Skin of body (tissue), 2 donors: ENCODE measurements around the gene CACNA1F. TPM values are rescaled to one million over a fixed set of nuclear protein-coding genes. Genes with fewer than 3 reads are reported as not detected.

ENCODE experiments used
- DNase-seq: peaks from one replicate; lab custom pipeline; 2025; lab: John Stamatoyannopoulos, UW
- total RNA-seq: library from RNA; depleted of rRNA; stranded (reverse); fragments of >200 nt; gene quantifications from one replicate; pipeline ENCODE4 v1.2.3, GENCODE V29; 2014

The CACNA1F gene
- total RNA-seq, 1 donor from 2014 or later: 0.10 TPM

GRCh38 chrX:49257846-49258748 is 25.0 kb upstream of the CACNA1F start:
- DNase-seq: no peak

GRCh38 chrX:49257074-49257790 is 24.1 kb upstream of the CACNA1F start:
- no peak for DNase-seq

DNA sequence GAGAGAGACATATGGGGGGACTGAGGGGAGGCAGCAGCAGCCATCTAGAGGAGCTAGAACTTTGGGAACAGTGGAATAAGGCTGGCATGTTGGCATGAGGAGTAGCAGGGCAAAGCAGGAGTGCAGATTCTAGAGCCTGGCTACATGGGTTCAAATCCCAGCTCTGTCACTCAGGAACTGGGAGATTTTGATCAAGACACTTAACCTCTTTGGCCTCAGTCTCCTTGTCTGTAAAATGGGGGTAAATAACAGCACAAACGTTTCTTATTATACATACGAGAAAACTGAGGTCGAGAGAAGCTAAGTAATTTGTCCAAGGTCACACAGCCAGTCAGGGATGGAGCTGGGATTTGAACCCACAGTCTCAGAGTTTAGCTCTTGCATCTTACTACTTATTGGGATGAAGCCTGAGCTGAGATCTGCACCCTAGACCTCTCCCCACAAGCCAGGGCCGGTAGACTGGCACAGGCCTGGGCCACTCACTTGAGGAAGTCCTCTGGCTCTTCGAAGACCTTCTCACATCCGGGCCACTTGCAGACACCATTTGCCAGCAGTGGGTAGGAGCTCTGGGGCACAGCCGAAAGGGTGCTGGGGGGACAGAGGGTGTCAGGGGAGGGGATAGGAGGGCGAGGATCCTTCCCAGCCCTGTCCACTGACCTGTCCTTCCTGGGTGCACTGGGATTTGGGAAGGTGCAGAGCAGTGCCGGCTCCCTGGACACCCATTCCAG is 23.3 kb upstream of the CACNA1F start:
- no peak for DNase-seq

GRCh38 chrX:49254639-49255038 is 21.5 kb upstream of the CACNA1F start:
- no peak for DNase-seq

GRCh38 chrX:49251325-49251724 is 18.2 kb upstream of the CACNA1F start:
- DNase-seq: no peak

- DNase-seq: no peak
Measured at GRCh38 chrX:49250578-49250977, 17.4 kb upstream of the CACNA1F start.

GRCh38 chrX:49250066-49250465 is 16.9 kb upstream of the CACNA1F start:
- DNase-seq: no peak

- no peak for DNase-seq
Measured at GRCh38 chrX:49249616-49250015, 16.5 kb upstream of the CACNA1F start.

DNA sequence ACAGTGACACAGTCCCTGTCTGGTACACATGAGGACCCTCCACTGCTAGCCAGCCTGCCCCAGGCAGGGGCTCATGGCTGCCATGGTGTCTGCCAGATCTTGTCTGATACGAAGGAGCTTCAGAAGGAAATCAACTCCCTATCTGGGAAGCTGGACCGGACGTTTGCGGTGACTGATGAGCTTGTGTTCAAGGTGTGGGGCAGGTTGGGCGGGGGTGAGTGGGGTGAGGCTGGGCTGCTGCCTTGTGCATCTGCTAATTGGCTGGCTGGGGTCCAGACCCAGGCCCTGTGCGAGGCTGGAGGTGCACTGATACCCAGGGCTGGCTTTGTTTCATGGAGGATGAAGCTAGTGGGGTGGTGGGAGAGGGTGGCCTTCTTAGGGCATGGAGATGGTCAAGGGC is 15.9 kb upstream of the CACNA1F start:
- DNase-seq: no peak

DNA sequence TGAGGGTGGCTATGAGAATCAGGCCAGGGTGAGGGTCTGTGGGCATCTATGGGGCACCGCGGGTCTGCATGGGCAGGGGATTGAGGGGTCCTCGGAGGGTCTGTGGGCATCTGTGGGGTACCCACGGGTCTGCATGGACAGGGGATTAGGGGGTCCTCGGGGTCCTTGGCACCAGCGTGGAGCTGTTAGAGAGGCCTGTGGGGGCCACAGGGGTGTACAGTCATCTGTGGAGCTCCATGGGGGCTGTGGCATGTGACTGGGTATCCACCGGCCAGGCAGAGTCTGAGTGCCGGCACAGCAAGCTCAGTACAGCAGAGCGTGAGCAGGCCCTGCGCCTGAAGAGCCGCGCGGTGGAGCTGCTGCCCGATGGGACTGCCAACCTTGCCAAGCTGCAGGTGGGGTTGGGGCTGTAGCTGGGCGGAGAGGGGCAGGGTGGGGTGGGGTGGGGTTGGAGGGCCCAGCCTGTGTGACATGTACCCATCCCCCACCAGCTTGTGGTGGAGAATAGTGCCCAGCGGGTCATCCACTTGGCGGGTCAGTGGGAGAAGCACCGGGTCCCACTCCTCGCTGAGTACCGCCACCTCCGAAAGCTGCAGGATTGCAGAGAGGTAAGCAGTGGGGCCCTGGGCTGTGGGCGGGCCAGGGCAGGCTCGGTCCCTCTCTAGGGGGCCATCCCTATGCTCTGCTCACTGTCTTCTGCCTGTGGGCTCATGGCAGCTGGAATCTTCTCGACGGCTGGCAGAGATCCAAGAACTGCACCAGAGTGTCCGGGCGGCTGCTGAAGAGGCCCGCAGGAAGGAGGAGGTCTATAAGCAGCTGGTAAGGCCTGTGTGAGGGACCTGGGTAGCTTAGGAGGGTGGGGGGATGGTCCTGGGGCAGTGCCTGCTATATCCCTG is 15.0 kb upstream of the CACNA1F start:
- no peak for DNase-seq

DNA sequence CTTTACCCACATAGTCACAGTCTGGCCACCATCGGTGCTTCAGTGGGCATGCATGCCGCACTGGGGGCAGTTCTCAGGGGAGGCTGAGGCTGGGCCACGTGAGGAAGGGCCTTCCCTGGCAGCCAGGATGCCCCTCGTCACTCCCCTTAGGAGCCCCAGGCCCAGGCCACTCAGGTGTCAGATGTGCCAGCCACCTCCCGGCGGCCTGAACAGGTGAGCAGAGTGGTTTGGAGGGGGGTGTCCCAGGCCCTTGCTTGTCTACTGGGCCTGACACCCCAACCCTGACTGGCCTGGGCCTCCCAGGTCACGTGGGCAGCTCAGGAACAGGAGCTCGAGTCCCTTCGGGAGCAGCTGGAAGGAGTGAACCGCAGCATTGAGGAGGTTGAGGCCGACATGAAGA is 14.2 kb upstream of the CACNA1F start:
- DNase-seq: no peak

- DNase-seq: no peak
Measured at GRCh38 chrX:49246541-49246940, 13.4 kb upstream of the CACNA1F start.

DNA sequence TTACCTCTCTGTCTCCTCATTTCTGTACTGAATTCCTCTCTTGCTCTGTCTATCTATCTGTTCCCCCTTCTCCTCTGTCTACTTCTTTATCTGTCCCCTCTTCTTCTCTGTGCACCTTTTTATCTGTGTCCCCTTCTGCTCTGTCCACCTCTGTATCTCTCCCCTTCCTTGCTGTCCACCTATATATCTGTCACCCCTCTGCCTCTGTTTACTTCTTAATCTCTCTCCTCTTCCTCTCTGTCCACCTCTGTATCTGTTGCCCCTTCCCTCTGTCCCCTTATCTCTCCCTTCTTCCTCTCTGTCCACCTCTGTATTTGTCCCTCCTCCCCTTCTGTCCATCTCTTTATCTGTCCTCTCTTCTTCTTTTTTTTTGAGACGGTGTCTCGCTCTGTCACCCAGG is 11.1 kb upstream of the CACNA1F start:
- no peak for DNase-seq

DNA sequence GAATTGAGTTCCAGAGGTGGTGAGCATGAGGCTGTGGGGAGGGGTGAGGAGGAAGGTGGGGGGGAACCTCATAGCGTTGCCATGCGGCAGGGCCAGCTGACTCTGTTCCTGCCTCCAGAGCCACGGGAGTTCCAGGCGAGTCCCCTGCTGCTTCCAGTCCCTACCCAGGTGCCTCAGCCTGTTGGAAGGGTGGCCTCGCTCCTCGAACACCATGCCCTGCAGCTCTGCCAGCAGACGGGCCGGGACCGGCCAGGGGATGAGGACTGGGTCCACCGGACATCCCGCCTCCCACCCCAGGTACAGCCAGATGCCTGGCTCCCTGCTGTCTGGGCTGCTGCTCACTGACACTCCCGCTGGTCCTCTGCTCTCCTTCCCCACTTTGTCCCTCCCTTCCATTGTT is 10.0 kb upstream of the CACNA1F start:
- no peak for DNase-seq

DNA sequence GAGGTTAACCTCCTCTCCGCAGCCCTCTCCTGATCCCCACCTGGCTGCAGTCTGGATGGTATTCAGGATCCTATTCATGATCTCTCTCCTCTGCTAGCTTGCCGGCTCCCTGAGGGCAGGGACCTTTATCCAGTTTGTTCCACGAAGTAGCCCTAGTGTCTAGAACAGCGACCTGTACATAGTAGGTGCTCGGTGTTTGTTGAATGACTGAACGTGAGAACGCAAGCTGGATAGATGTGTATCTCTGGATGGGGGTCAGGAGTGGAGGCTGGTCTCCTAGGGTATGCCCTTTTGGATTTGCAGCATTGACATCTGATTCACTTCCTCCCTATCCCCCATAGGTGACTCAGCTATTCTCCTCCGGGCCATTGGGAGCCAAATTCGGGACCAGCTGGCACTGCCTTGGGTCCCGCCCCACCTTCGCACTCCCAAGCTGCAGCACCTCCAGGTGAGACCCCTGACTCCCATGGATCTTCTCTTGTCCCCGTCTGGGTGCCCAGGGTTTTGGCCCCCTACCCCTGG is 9.5 kb upstream of the CACNA1F start:
- DNase-seq: no peak

- no peak for DNase-seq
Measured at GRCh38 chrX:49238735-49239134, 5.6 kb upstream of the CACNA1F start.

- no peak for DNase-seq
Measured at GRCh38 chrX:49237060-49237459, 3.9 kb upstream of the CACNA1F start.

- DNase-seq: no peak
Measured at GRCh38 chrX:49233887-49234555, 881 bp upstream of the CACNA1F start.

- no peak for DNase-seq
Measured at GRCh38 chrX:49232525-49232924, 615 bp downstream of the CACNA1F start.

GRCh38 chrX:49231333-49232000 is 1.7 kb downstream of the CACNA1F start:
- DNase-seq: no peak
